Fibroblast of lung (primary cell): ENCODE measurements around the gene TBX1.

Source experiments
- CTCF ChIP-seq, 2 donors: IDR thresholded peaks in 1 of 2; conservative IDR thresholded peaks in 1 of 2; 1 replicate in 1 of 2; 2 replicates in 1 of 2; pipeline ENCODE4 v1.5.1; 2011 to 2012; ENCODE audit warnings: low read length in 2 of 2, control low read depth in 1 of 2, inconsistent platforms in 1 of 2, low read depth in 1 of 2, mild to moderate bottlenecking in 1 of 2
- EZH2 ChIP-seq: IDR thresholded peaks from 2 replicates; pipeline ENCODE4 v1.5.1; 2012; ENCODE audit warnings: low read length, control low read depth, mild to moderate bottlenecking; ENCODE audit errors: missing control alignments

- TF ChIP-seq CTCF (conservative IDR thresholded peaks at IDR 0.05 in 1 of 2, IDR thresholded peaks at IDR 0.05 in 1 of 2; ENCODE audit: low read depth in 1 of 2, low read length in 2 of 2), result no peak
- no peak for TF ChIP-seq EZH2
These were observed 11.8 kb downstream of the TBX1 start for GRCh38 chr22:19772422-19772672.
